ENCODE measurements around the gene CMSS1.

- TF ChIP-seq CTCF (IDR thresholded peaks at IDR 0.05; ENCODE audit: low read length) (no peak), EZH2 (optimal IDR thresholded peaks at IDR 0.05; ENCODE audit: low read depth, low read length) (no peak), EZH2phosphoT487 (IDR thresholded peaks at IDR 0.05; ENCODE audit: low read length) (no peak)
Observed at GRCh38 chr3:100128565-100128964, 310.9 kb downstream of the CMSS1 start.

Measured in MM.1S (cell line).